ENCODE measurements around the gene CDC14B.
"Not testable (repeated sequence)": the region's sequence is repeated elsewhere in the genome, so short reads cannot be mapped to it uniquely, and the experiment has no call there.

The CDC14B gene

GRCh38 chr9:96626912-96627311 lies 7.3 kb upstream of the CDC14B start:
- DNase-seq (ENCODE audit: low read depth in 2 of 2) = no peak

GRCh38 chr9:96621618-96622017 lies 2.0 kb upstream of the CDC14B start:
- DNase-seq (ENCODE audit: low read depth in 2 of 2) = no peak

GRCh38 chr9:96620832-96621269 lies 1.2 kb upstream of the CDC14B start:
- no peak for DNase-seq (ENCODE audit: low read depth in 2 of 2)

GRCh38 chr9:96620181-96620514 lies 505 bp upstream of the CDC14B start:
- DNase-seq (ENCODE audit: low read depth in 2 of 2) = no peak

- DNase-seq (ENCODE audit: low read depth in 2 of 2) = no peak
Observed at GRCh38 chr9:96619124-96619465, 548 bp downstream of the CDC14B start.

- no peak for DNase-seq (ENCODE audit: low read depth in 2 of 2)
Observed at GRCh38 chr9:96618209-96619123, 1.2 kb downstream of the CDC14B start.

GRCh38 chr9:96617439-96618185 lies 2.0 kb downstream of the CDC14B start:
- DNase-seq (ENCODE audit: low read depth in 2 of 2) = no peak

GRCh38 chr9:96616817-96617438 lies 2.7 kb downstream of the CDC14B start:
- no peak for DNase-seq (ENCODE audit: low read depth in 2 of 2)

GRCh38 chr9:96615411-96615810 lies 4.2 kb downstream of the CDC14B start:
- DNase-seq (ENCODE audit: low read depth in 2 of 2) = no peak

GRCh38 chr9:96614664-96615063 lies 5.0 kb downstream of the CDC14B start:
- DNase-seq (ENCODE audit: low read depth in 2 of 2) = not testable (repeated sequence)

- no peak for DNase-seq (ENCODE audit: low read depth in 2 of 2)
Observed at GRCh38 chr9:96612966-96613589, 6.6 kb downstream of the CDC14B start.

GRCh38 chr9:96612105-96612965 lies 7.3 kb downstream of the CDC14B start:
- peak; percentile 23 to 37 for DNase-seq (ENCODE audit: low read depth in 2 of 2)

GRCh38 chr9:96611302-96611701 lies 8.3 kb downstream of the CDC14B start:
- no peak for DNase-seq (ENCODE audit: low read depth in 2 of 2)

- DNase-seq (ENCODE audit: low read depth in 2 of 2) = no peak
Observed at GRCh38 chr9:96609732-96610131, 9.9 kb downstream of the CDC14B start.

- DNase-seq (ENCODE audit: low read depth in 2 of 2) = no peak
Observed at GRCh38 chr9:96607971-96608370, 11.7 kb downstream of the CDC14B start.

GRCh38 chr9:96605328-96605727 lies 14.3 kb downstream of the CDC14B start:
- no peak for DNase-seq (ENCODE audit: low read depth in 2 of 2)

GRCh38 chr9:96604004-96604319 lies 15.7 kb downstream of the CDC14B start:
- no peak for DNase-seq (ENCODE audit: low read depth in 2 of 2)

- no peak for DNase-seq (ENCODE audit: low read depth in 2 of 2)
Observed at GRCh38 chr9:96603305-96604003, 16.2 kb downstream of the CDC14B start.

GRCh38 chr9:96599298-96599697 lies 20.3 kb downstream of the CDC14B start:
- no peak for DNase-seq (ENCODE audit: low read depth in 2 of 2)

GRCh38 chr9:96596601-96597111 lies 23.0 kb downstream of the CDC14B start:
- DNase-seq (ENCODE audit: low read depth in 2 of 2) = no peak

Data from fibroblast of skin of left quadriceps (primary cell).